K562 (cell line): ENCODE results near the gene SLC22A7. TPM values are rescaled to one million over a fixed set of nuclear protein-coding genes. Genes with fewer than 3 reads are reported as not detected.

Source experiments
- ATAC-seq: fragments of 200-7000 bp; cut with Tn5 transposase; 3 replicates; pipeline ENCODE4 v1.9.1; 2020; ENCODE audit warnings: moderate library complexity
- BruUV-seq: library from RNA; stranded (reverse); fragments of 400-500 nt; replicated peaks from 2 replicates; lab custom pipeline; 2021; lab: Mats Ljungman, UMichigan
- CTCF ChIA-PET: fragments of 300-600 bp; formaldehyde crosslinking; extraction: SDS; loops from one replicate; lab custom pipeline; 2021; ENCODE audit warnings: low intra/inter-chr PET ratio; lab: Yijun Ruan, JAX
- POLR2A ChIA-PET: fragments of 300-600, 350-650 bp; sonication (Branson Sonifier 250); formaldehyde crosslinking; extraction: SDS; loops from one replicate; lab custom pipeline; 2021; ENCODE audit warnings: antibody characterized with exemption, inconsistent platforms; lab: Yijun Ruan, JAX
- DNase-seq, 4 experiments: peaks; one replicate each; pipeline versions ENCODE4 v3.0.0 to v3.0.0-alpha.2; 2011 to 2018; ENCODE audit warnings: low spot score in 3 of 4, mixed read lengths in 3 of 4; ENCODE audit errors: extremely low read depth in 1 of 4
- FAIRE-seq: peaks from 2 replicates; lab custom pipeline; 2011; peaks lifted over from hg19 to GRCh38; lab: Jason Lieb, UNC
- H2AFZ ChIP-seq: 2 replicates; pipeline ENCODE4 v1.6.0; 2011; ENCODE audit warnings: low read depth, low read length, control low read depth, inconsistent platforms
- H3K27ac ChIP-seq: fragments of 200-600 bp; 3 replicates; pipeline ENCODE4 v1.8.0; 2011; ENCODE audit warnings: low read depth, mild to moderate bottlenecking, control low read depth, inconsistent platforms, low read length, moderate library complexity, mixed read lengths; ENCODE audit errors: extremely low read depth
- H3K27me3 ChIP-seq, 2 experiments: fragments of 300-600 bp in 1 of 2; 2 replicates in 1 of 2; 3 replicates in 1 of 2; pipeline versions ENCODE4 v1.6.0 to v1.8.0; 2011; ENCODE audit warnings: inconsistent platforms in 2 of 2, low read length in 2 of 2, mild to moderate bottlenecking in 1 of 2, mixed read lengths in 1 of 2, moderate library complexity in 1 of 2; ENCODE audit not compliant: control insufficient read depth in 2 of 2, insufficient read depth in 2 of 2
- H3K36me3 ChIP-seq: fragments of 300-600 bp; 3 replicates; pipeline ENCODE4 v1.8.0; 2011; ENCODE audit warnings: mild to moderate bottlenecking, low read length, inconsistent platforms; ENCODE audit not compliant: control insufficient read depth, insufficient read depth
- H3K4me1 ChIP-seq, 2 experiments: fragments of 200-600 bp in 1 of 2; replicated peaks in 1 of 2; 2 replicates in 1 of 2; 3 replicates in 1 of 2; pipeline versions ENCODE4 v1.5.1 to v1.8.0; 2011; ENCODE audit warnings: inconsistent platforms in 2 of 2, low read length in 2 of 2, mild to moderate bottlenecking in 1 of 2, mixed read lengths in 1 of 2, moderate library complexity in 1 of 2; ENCODE audit not compliant: control insufficient read depth in 2 of 2, insufficient read depth in 2 of 2
- H3K4me2 ChIP-seq: 2 replicates; pipeline ENCODE4 v1.6.1; 2011; ENCODE audit warnings: low read length, control low read depth, inconsistent platforms, mixed read lengths; ENCODE audit not compliant: insufficient read depth
- H3K4me3 ChIP-seq: fragments of 200-600 bp; sonication (generic), shearing (Covaris generic); 2 replicates; pipeline ENCODE4 v1.5.1; 2016; ENCODE audit warnings: control low read depth, inconsistent platforms
- H3K79me2 ChIP-seq: fragments of 200-600 bp; 3 replicates; pipeline ENCODE4 v1.8.0; 2011; ENCODE audit warnings: low read length, inconsistent platforms; ENCODE audit not compliant: control insufficient read depth, insufficient read depth
- H3K9ac ChIP-seq, 2 experiments: 2 replicates each; pipeline versions ENCODE4 v1.6.0 to v1.6.1; 2011; ENCODE audit warnings: low read depth in 2 of 2, low read length in 2 of 2, control low read depth in 1 of 2, inconsistent platforms in 1 of 2, mild to moderate bottlenecking in 1 of 2, mixed read lengths in 1 of 2; ENCODE audit not compliant: insufficient read depth in 1 of 2
- H3K9me1 ChIP-seq: one replicate; pipeline ENCODE4 v1.6.0; 2011; ENCODE audit warnings: inconsistent platforms, mild to moderate bottlenecking, low read length, moderate library complexity; ENCODE audit not compliant: control insufficient read depth, insufficient read depth
- H3K9me3 ChIP-seq: replicated peaks from 2 replicates; pipeline ENCODE4 v1.5.1; 2011; ENCODE audit warnings: low read depth, low read length, inconsistent platforms; ENCODE audit not compliant: control insufficient read depth, insufficient read depth
- H4K20me1 ChIP-seq: replicated peaks from 2 replicates; pipeline ENCODE4 v1.6.1; 2011; ENCODE audit warnings: low read length, inconsistent platforms, mixed read lengths; ENCODE audit not compliant: control insufficient read depth, insufficient read depth
- ATF4 ChIP-seq: fragments of 450-650 bp; formaldehyde crosslinking; IDR thresholded peaks from 2 replicates; pipeline ENCODE4 v1.4.0; 2022; ENCODE audit warnings: mild to moderate bottlenecking, moderate library complexity
- DNMT1 ChIP-seq: fragments of 450-650 bp; IDR thresholded peaks from 2 replicates; pipeline ENCODE4 v1.6.1; 2016; ENCODE audit warnings: antibody characterized with exemption, mild to moderate bottlenecking
- DPF2 ChIP-seq: fragments of 450-650 bp; IDR thresholded peaks from 2 replicates; pipeline ENCODE4 v1.6.1; 2016
- GTF2A2 ChIP-seq: IDR thresholded peaks from 2 replicates; pipeline ENCODE4 v1.6.1; 2016; ENCODE audit warnings: mild to moderate bottlenecking, missing genetic modification characterization, missing compliant biosample characterization
- GTF3C2 ChIP-seq: IDR thresholded peaks from 3 replicates; pipeline ENCODE4 v1.6.1; 2011; ENCODE audit warnings: borderline replicate concordance, mild to moderate bottlenecking, moderate library complexity; ENCODE audit not compliant: insufficient read length; ENCODE audit errors: extremely low read depth
- HDAC8 ChIP-seq: fragments of 450-650 bp; IDR thresholded peaks from 2 replicates; pipeline ENCODE4 v1.6.1; 2016; ENCODE audit warnings: mild to moderate bottlenecking, missing genetic modification characterization, moderate library complexity, missing compliant biosample characterization
- NFIC ChIP-seq: fragments of 450-650 bp; IDR thresholded peaks from 2 replicates; pipeline ENCODE4 v1.6.1; 2017; ENCODE audit warnings: mild to moderate bottlenecking, inconsistent platforms
- RBM17 ChIP-seq: fragments of 200-400 bp; formaldehyde crosslinking; IDR thresholded peaks from 2 replicates; pipeline ENCODE4 v1.6.1; 2017; ENCODE audit warnings: low read depth, mild to moderate bottlenecking, low read length, borderline replicate concordance
- RNF219 ChIP-seq: fragments of 250-450 bp; sonication (Bioruptor Pico); IDR thresholded peaks from 2 replicates; pipeline ENCODE4 v1.5.0; 2022; ENCODE audit warnings: mild to moderate bottlenecking
- TAF1 ChIP-seq: IDR thresholded peaks from 2 replicates; pipeline ENCODE4 v1.6.1; 2011; ENCODE audit warnings: mild to moderate bottlenecking, low read length, moderate library complexity; ENCODE audit not compliant: insufficient read depth, control insufficient read depth, severe bottlenecking; ENCODE audit errors: extremely low read depth
- TRIM28 ChIP-seq: fragments of 450-650 bp; IDR thresholded peaks from 2 replicates; pipeline ENCODE4 v1.6.1; 2017
- ZBTB8A ChIP-seq: fragments of 450-650 bp; IDR thresholded peaks from 2 replicates; pipeline ENCODE4 v1.6.1; 2018; ENCODE audit warnings: mild to moderate bottlenecking, moderate library complexity; ENCODE audit not compliant: partially characterized antibody
- ZNF280B ChIP-seq: fragments of 250-450 bp; sonication (Bioruptor Pico); IDR thresholded peaks from 2 replicates; pipeline ENCODE4 v1.5.1; 2021; ENCODE audit warnings: mild to moderate bottlenecking
- ZNF830 ChIP-seq: fragments of 250-450 bp; sonication (Bioruptor Pico); IDR thresholded peaks from 2 replicates; pipeline ENCODE4 v1.5.0; 2021; ENCODE audit warnings: mild to moderate bottlenecking
- WGBS: fragments of 100-300 bp; shearing (Covaris generic); methylation state at CpG from one replicate; pipeline ENCODE4 v1.1.6; 2016; ENCODE audit warnings: low coverage, mixed read lengths; ENCODE audit not compliant: insufficient coverage; ENCODE audit errors: missing lambda C conversion rate; 5-methylcytosine and 5-hydroxymethylcytosine counted together
- in situ Hi-C: fragments of 300-500 bp; cut with MboI; formaldehyde crosslinking; loops from 4 replicates; pipeline ENCODE4 v1.15.0; 2018; ENCODE audit warnings: inconsistent platforms, mixed read lengths
- intact Hi-C: fragments of 100-400 bp; cut with micrococcal nuclease; formaldehyde crosslinking; loops from 2 replicates; pipeline ENCODE4 v1.14.2; 2022
- polyA plus RNA-seq, 8 experiments: library from polyadenylated mRNA; depleted of rRNA in 4 of 8; stranded (reverse) in 5 of 8; unstranded in 3 of 8; fragments of >200 nt; fragmentation: Nextera tagmentation in 2 of 8; fragmentation: Illumina TruSeq in 1 of 8; extraction: Ambion mirVana in 2 of 8; extraction: Trizol in 1 of 8; gene quantifications; 2 replicates each; pipeline versions ENCODE4 v1.2.1 to v1.2.3, GENCODE V29; 2011 to 2014; ENCODE audit warnings: inconsistent platforms in 1 of 8, missing spikeins in 1 of 8
- total RNA-seq, 7 experiments: library from RNA; depleted of rRNA in 6 of 7; stranded (reverse); fragments of >200 nt in 6 of 7; fragmentation: Illumina TruSeq in 2 of 7; extraction: Trizol in 2 of 7; gene quantifications; 2 replicates each; pipeline versions ENCODE4 v1.2.1 to v1.2.3, GENCODE V29; 2011 to 2021; ENCODE audit warnings: low replicate concordance in 1 of 7

The SLC22A7 gene
- total and polyA plus RNA-seq, 9 of the 15 experiments (the other 6 are each of a cell fraction or from before 2014, with no cell fraction given), result not detected

GRCh38 chr6:43291708-43292107, 6.4 kb upstream of the SLC22A7 start (continued):
- TF ChIP-seq RNF219 (no peak), DNMT1 (no peak), TRIM28 (no peak), HDAC8 (no peak), GTF3C2 (no peak), DPF2 (no peak)

GRCh38 chr6:43292341-43292740, 5.7 kb upstream of the SLC22A7 start:
- 2% methylated on average over 6 of the region's 6 CpGs for WGBS
- no peak for ATAC-seq
- TF ChIP-seq TAF1 (no peak), ATF4 (CRISPR knock-in tag) (no peak), ZBTB8A (no peak), NFIC (no peak), ZNF830 (CRISPR knock-in tag) (no peak), ZNF280B (CRISPR knock-in tag) (no peak), GTF2A2 (tag) (no peak), RBM17 (no peak)

More at GRCh38 chr6:43292341-43292740, 5.7 kb upstream of the SLC22A7 start:
- CTCF ChIA-PET, result no interaction called here
- intact Hi-C loops, result no loop called here
- no TSS peak for BruUV-seq
- DNase-seq (no peak), FAIRE-seq (no peak)
- POLR2A ChIA-PET, result interaction anchor here (0.6 to 0.7 kb wide), 2 partner anchors 13 to 34 kb away, joined by 3 read pairs; no protein-coding TSS in a partner anchor
- no peak overlapping the region for H3K9ac ChIP-seq
- H3K27me3 ChIP-seq, result peaks cover 15 to 21% of the 10 kb centered on the region in 2 experiments
- no peaks in the 10 kb centered on the region for H4K20me1 ChIP-seq
- no peak overlapping the region for H2AFZ ChIP-seq
- no peaks in the 10 kb centered on the region for H3K9me3 ChIP-seq
- no peak overlapping the region for H3K4me2 ChIP-seq
- no peaks in the 10 kb centered on the region for H3K79me2 ChIP-seq
- no peaks in the 10 kb centered on the region; a peak in 2 of 5 replicates for H3K4me1 ChIP-seq
- H3K4me3 ChIP-seq, result no peak overlapping the region
- no peaks in the 10 kb centered on the region for H3K36me3 ChIP-seq
- H3K27ac ChIP-seq, result no peak overlapping the region
- in situ Hi-C loops, result no loop called here
- no peaks in the 10 kb centered on the region for H3K9me1 ChIP-seq
